PFSK-1 (cell line): ENCODE data around the gene OR6A2.

ENCODE experiments used
- FOXP2 ChIP-seq: optimal IDR thresholded peaks from 2 replicates; pipeline ENCODE3; 2011; ENCODE audit warnings: borderline replicate concordance, control low read depth, inconsistent platforms; ENCODE audit not compliant: insufficient read depth; ENCODE audit errors: extremely low read length, extremely low read depth
- POLR2AphosphoS5 ChIP-seq: IDR thresholded peaks from 2 replicates; pipeline ENCODE4 v1.6.1; 2012; ENCODE audit warnings: low read depth, mild to moderate bottlenecking, control low read depth, low read length, moderate library complexity
- SIN3A ChIP-seq: IDR thresholded peaks from 2 replicates; pipeline ENCODE4 v1.6.1; 2012; ENCODE audit warnings: mild to moderate bottlenecking, low read length, moderate library complexity, borderline replicate concordance; ENCODE audit not compliant: insufficient read depth
- TAF1 ChIP-seq: IDR thresholded peaks from 2 replicates; pipeline ENCODE4 v1.6.1; 2012; ENCODE audit warnings: low read length, control low read depth, borderline replicate concordance; ENCODE audit not compliant: insufficient read depth
- TF ChIP-seq, protein P1 (sequence below), 2 experiments: IDR thresholded peaks; 2 replicates each; pipeline versions ENCODE4 v1.6.1 to v1.8.0; 2011 to 2012; ENCODE audit warnings: low read depth in 2 of 2, low read length in 2 of 2, control low read depth in 1 of 2, inconsistent platforms in 1 of 2, mild to moderate bottlenecking in 1 of 2, moderate library complexity in 1 of 2; ENCODE audit not compliant: insufficient read depth in 1 of 2

OR6A2 gene

DNA sequence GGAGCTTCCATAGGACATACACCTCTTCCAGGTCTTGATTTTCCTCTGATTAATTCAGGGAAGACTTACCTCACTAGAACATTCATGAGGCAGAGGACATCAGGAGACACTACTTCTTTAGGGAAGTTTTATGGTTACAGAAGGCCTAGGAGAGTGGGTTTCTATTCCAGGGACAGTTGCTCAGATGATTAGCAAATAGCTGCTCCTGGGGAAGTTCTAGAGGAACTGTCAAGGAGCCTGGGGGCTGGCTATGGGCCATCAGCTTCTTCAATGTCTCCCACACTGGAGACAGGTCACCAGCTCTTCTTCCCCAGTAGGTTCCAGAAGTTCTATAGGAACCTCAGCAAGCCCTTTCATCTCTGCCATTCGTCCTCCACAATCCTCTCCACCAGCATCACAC lies 34.5 kb upstream of the OR6A2 start:
- TF ChIP-seq TAF1 (no peak), SIN3A (no peak), POLR2AphosphoS5 (no peak), FOXP2 (no peak)
- TF ChIP-seq, protein P1, sequence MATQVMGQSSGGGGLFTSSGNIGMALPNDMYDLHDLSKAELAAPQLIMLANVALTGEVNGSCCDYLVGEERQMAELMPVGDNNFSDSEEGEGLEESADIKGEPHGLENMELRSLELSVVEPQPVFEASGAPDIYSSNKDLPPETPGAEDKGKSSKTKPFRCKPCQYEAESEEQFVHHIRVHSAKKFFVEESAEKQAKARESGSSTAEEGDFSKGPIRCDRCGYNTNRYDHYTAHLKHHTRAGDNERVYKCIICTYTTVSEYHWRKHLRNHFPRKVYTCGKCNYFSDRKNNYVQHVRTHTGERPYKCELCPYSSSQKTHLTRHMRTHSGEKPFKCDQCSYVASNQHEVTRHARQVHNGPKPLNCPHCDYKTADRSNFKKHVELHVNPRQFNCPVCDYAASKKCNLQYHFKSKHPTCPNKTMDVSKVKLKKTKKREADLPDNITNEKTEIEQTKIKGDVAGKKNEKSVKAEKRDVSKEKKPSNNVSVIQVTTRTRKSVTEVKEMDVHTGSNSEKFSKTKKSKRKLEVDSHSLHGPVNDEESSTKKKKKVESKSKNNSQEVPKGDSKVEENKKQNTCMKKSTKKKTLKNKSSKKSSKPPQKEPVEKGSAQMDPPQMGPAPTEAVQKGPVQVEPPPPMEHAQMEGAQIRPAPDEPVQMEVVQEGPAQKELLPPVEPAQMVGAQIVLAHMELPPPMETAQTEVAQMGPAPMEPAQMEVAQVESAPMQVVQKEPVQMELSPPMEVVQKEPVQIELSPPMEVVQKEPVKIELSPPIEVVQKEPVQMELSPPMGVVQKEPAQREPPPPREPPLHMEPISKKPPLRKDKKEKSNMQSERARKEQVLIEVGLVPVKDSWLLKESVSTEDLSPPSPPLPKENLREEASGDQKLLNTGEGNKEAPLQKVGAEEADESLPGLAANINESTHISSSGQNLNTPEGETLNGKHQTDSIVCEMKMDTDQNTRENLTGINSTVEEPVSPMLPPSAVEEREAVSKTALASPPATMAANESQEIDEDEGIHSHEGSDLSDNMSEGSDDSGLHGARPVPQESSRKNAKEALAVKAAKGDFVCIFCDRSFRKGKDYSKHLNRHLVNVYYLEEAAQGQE (IDR thresholded peaks at IDR 0.05; ENCODE audit: insufficient read depth in 1 of 2, low read depth in 2 of 2, low read length in 2 of 2) = no peak

DNA sequence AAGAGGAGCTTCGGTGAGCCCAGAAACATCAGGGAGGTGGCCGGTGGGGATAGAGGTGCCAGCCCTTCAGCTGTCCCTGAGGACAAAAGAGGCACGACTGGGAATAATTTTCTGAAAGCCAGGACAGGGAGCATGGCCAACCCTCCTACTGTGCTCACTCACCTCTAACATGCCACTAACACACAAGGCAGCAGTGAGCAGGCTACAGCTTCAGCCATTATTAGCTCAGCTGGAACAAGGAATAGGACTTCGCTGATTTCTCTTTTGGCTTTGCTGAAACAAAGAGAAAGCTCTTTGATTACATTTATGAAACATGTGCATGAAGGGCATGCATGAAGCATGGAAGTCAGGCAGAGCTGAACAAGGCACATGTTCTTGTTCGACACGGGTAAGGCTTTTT lies 33.9 kb upstream of the OR6A2 start:
- TF ChIP-seq SIN3A (no peak), FOXP2 (no peak), POLR2AphosphoS5 (no peak), TAF1 (no peak)
- TF ChIP-seq, protein P1 (IDR thresholded peaks at IDR 0.05; ENCODE audit: insufficient read depth in 1 of 2, low read depth in 2 of 2, low read length in 2 of 2) = no peak

DNA sequence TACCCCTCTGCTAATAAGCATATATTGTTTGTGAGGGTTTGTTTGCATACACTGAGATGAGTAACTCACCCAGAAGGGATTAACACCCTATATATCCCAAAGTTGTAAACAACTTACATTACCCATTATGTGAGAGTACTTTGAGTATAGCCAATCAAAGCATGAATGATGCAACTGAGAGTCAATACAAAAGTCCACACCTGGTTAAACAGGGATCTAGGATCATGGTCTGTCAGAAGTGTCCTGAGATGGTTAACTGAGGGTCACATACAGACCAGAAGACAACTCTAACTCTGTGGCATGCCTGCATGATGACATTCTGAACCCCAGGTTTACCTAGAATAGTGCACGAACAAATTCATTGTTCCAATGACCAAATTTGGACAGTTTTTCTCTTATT lies 28.6 kb upstream of the OR6A2 start:
- TF ChIP-seq FOXP2 (no peak), SIN3A (no peak)

DNA sequence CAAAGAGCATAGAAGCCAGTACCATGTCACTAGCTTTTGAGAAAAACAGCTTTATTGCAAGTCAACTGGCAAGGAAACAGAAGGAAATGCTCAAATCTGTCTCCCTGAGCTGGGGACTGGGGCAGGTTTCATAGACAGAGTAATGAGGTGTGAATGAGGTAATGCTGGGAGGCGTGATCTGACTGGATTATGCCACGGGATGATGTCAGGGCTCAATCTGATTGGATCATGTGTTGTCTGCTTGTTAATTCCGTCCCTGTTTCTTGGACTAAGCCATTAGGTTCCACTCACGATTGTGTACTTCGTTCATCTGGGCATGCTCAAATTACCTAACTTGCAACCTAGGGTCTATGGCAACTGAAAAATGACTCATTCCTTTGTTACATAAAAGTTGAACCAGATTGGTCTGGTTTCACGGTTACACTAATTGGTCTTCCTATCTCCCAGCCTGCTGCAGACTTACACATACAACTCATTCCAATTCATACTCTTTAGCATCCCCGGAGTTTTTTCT lies 25.8 kb upstream of the OR6A2 start:
- TF ChIP-seq, protein P1 (IDR thresholded peaks at IDR 0.05; ENCODE audit: insufficient read depth in 1 of 2, low read depth in 2 of 2, low read length in 2 of 2) = no peak

DNA sequence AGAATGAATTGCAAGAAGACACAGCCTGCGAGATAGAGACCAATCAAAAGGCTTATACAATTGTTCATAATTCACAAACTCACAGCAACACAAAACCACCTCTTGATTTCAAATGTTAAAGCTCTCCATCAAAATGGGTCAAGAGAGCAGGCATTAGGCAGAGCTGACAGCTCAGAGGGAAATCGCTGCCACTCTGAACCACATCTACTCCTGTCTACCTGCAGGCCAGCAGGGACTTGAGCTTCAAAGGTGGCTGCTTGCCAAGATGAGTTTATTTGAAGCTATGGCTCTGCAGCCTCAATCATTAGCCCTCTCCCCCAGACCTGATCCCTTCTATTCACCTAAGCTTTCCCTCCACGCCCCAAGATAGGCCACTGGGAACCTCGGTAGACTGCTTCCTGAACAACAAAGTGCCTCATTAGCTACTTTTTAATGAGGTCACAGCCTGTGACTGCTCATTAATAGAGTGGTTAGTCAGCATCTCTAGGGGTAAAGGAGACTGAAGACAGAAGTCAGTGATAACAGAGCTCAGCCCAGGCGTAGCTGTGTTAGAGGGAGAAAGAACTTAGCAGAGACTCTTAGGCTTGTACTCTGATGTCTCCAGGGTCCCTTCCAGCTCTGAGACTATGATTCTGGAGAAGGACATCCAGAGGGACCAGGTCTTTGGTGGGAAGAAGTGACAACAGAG lies 24.8 kb upstream of the OR6A2 start:
- TF ChIP-seq, protein P1 (IDR thresholded peaks at IDR 0.05; ENCODE audit: insufficient read depth in 1 of 2, low read depth in 2 of 2, low read length in 2 of 2) = no peak
- no peak for TF ChIP-seq POLR2AphosphoS5
- TF ChIP-seq SIN3A = no peak
- no peak for TF ChIP-seq TAF1
- TF ChIP-seq FOXP2 = no peak
